Dermis microvascular lymphatic vessel endothelial cell (primary cell): ENCODE results near the gene USF3. TPM values are rescaled to one million over a fixed set of nuclear protein-coding genes. Genes with fewer than 3 reads are reported as not detected.
A peak's percentile ranks its signal among the peaks of the same experiment; 100 is the strongest.

Source experiments
- DNase-seq, 2 donors: peaks; one replicate each; pipeline versions ENCODE4 v3.0.0 to v3.0.0-alpha.2; 2010; ENCODE audit warnings: low read depth in 2 of 2
- total RNA-seq: library from RNA; depleted of rRNA; stranded (reverse); fragments of >200 nt; gene quantifications from 2 replicates; pipeline ENCODE4 v1.2.1, GENCODE V29; 2014

Gene USF3
- total RNA-seq, 1 donor from 2014 or later, result 4.9 TPM

DNA sequence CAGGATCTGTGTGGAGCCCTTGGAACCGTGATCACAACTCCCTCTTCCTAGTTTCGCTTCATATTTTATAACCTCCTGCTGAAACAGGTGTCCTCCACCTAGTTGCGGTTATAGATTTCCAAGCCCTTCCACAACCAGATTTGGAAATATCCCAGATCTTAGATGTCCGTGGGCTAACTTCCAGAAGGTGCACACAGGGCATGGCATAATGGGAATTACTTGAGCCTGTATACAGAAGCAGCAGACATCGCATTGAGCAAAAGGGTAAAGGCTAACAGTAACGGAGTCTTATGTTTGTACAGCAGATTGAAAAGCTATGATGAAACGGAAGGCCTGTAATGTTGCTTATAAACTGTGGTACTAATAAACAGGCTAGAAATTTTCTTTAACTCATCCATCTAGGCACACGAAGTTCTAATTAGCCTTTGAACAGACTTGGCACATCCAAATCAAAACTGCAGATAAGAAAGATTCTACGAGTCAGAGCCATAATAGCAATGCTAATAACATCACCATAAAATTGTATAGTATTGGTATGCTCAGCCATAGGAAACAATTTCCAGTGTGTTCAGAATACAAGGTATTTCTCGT is 1.2 kb upstream of the USF3 start:
- DNase-seq, result peak in 1 of 2 donors; percentile 17

DNA sequence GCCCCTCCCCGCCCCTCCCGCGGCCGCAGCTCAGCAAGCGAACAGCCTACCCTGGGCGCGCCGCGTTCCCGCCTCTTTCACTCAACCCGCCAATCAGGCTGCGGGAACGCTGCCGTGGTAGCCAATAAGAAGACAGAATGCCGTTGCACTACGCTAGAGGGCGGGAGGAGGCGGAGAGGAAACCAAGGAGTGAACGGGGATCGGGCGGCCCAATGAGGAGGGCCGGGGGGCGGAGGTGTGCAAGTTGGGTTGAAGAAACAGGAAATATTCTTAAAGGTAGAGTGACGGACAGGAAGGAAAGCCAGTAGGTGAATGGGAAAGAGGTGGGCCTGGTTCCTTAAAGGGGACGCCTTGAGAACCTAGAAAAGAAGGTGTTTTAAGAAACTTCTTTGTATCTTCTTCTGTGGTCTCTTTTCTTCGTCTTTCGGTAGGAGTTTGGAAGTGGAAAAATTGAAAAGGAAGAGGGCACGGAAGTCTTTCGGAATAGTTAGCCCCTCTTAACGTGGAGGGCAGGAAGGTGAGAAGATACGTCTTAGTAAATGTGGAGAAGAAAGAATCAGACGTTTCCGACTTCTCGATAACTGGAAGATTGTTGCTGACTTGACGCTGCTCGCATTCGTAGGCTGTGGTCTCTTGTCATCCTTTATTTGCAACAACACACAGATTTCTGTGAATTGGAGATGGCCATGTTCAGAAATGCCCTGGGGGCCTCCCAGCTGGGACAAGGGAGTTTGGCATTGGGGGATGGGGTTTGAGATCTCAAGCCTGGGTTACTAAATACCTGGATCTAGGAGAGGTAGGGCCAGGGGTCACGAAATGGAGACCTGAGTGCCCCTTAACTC is 437 bp upstream of the USF3 start:
- DNase-seq, result peak; percentile 95 to 99

DNA sequence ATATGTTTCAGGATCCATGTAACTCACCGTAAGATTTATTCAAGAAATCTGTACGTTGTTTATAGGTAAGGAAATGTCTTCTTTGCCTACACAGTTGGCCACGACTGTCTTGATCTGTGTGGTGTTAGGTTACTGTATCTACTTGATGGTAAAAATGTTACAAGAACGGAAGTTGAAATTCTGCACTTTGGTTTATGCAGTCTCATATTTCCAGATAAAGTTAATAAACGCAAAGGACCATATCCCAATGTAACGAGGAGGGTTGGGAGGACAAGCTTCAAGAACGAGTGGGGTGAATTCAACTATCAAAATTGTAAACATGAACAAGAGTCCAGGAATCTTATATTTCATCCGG is 1.0 kb downstream of the USF3 start:
- DNase-seq, result no peak

DNA sequence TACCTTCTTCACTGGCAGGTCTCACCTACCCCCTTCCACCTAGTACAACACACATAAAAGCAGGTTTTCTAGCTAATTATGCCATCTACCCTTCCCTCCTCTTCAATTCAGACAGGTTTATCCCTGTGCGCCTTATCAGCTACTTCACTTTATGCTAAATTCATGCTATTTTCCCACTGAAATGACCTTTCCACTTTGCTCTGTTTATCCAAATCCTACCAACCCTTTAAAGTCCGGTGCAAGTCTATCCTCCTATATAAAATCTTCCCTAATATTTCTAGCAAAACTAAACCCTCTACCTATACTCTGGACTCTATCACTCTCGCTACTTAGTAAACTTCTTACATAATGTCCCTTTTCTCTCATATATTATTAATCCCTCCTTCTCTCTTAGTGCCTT is 6.0 kb downstream of the USF3 start:
- DNase-seq, result no peak

DNA sequence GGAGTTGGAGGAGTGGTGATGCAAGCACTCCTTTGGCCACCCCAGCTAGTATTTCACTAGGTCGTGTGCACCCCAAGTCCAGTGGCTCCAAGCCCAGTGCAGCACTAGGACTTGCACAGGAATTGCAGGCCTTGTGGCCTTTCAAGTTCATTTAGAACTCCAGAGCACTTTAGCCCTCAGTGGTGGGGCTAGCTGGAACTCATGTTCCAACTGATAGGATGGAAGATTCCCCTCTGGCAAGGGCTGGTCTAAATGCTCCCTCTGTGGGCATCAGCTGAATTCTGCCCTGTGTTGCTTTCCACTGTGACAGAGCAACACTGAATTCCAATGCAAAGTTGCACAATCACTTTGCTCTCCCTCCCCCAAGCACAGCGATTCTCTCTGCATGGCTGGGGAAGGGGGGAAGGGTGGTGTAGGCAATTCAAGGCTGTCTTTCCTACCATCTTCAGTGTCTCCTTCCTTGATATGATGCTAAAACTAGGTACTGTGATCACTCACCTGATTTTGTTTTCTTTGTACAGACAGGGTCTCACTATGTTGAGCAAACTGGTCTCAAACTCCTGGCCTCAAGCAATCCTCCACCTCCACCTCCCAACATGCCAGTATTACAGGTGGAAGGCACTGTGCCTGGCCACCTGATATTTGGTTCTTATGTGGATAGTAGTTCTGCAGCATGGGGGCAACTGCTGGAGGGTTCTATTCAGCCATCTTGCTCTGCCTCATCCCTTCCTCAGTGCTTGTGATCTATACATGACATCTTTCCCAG is 10.3 kb downstream of the USF3 start:
- DNase-seq, result no peak

DNA sequence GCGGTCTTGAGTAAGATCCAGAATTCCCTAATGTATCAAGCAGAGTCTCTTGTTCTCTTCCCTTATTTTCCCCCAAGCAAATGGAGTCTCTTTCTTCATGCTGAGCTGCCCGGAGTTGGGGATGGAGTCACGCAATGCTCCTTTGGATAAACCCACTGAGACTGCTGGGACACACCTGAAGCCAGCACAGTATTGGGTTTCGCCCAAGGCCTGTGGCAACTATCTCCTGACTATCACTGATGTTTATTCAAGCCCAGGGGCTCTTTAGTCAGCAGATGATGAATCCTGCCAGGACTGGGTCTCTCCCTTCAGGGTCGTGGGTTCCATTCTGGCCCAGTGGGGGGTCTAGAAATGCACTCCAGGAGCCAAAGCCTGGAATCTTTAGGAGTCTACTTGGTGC is 11.3 kb downstream of the USF3 start:
- DNase-seq, result no peak

DNA sequence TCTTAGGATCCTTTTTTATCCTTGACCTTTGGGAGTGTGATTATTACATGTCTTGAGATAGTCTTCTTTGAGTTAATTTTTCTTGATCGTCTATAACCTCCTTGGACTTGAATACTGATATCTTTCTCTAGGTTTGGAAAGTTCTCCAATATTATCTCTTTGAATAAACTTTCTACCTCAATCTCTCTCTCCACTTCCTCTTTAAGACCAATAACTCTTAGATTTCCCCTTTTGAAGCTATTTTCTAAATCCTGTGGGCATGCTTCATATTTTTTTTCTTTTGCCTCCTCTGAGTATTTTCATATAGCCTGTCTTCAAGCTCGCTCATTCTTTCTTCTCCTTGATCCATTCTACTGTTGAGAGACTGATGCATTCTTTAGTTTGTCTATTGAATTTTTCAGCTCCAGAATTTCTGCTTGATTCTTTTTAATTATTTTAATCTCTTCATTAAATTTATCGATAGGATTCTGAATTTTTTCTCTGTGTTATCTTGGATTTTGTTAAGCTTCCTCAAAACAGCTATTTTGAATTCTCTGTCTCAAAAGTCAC is 12.1 kb downstream of the USF3 start:
- DNase-seq, result no peak

DNA sequence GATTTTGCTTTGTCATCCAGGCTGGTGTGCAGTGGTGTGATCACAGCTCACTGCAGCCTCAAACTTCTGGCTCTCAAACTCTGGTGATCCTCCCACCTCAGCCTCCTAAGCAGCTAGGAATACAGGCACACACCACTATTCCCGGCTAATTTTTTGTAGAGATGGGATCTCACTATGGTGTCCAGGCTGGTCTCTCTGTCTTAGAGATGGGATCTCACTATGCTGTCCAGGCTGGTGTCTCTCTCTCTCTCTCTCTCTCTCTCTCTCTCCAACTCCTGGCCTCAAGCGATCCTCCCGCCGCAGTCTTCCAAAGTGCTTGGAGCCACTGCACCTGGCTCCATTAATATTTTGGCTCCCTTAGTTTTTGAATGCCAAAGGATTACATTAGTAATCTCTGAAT is 17.7 kb downstream of the USF3 start:
- DNase-seq, result no peak

DNA sequence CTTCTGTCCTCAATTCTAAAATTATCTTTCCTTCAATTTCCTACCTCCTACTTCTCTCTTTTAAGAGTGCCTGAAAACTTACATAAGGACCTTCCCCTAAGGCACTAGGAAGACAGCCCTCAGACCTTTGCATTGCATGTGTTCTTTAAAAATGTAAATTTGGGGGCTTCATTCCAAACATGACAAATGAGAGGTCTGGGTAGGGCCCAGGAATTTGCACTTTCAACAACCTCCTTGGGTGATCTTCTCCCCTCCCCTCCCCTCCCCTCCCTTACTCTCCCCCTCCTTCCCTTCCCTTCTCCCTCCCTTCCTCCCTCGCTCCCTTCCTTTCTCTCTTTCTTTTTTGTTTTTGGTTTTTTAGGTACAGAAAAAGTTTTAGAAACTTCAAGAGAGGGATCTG is 18.7 kb downstream of the USF3 start:
- no peak for DNase-seq

DNA sequence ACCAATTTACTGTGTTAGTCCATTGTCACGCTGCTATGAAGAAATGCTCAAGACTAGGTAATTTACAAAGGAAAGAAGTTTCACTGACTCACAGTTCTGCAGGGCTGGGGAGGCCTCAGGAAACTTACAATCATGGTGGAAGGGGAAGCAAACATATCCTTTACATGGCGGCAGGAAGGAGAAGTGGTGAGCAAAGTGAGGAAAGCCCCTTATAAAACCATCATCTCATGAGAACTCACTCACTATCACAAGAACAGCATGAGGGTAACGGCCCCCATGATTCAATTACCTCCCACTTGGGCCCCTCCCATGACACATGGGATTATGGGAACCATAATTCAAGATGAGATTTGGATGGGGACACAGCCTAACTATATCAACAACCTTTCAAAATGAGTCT is 20.2 kb downstream of the USF3 start:
- no peak for DNase-seq

DNA sequence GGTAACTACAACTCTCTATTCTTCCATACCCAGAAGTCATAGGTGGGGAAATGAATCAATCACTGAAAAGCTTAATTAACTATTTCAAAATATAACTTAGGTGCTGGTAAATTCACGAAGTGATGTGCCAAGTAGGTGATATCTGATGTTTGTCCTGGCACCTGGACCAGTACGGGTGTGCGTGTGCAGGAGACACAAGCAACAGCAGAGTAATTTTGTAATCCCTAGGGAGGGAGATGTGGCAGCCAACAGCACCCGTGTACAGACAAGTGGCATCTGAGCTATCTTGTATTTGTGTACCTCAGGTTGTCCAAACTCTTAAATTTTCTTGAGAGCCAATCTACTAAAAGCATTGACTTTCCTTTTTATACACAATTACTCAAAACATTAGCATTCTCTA is 22.8 kb downstream of the USF3 start:
- no peak for DNase-seq

DNA sequence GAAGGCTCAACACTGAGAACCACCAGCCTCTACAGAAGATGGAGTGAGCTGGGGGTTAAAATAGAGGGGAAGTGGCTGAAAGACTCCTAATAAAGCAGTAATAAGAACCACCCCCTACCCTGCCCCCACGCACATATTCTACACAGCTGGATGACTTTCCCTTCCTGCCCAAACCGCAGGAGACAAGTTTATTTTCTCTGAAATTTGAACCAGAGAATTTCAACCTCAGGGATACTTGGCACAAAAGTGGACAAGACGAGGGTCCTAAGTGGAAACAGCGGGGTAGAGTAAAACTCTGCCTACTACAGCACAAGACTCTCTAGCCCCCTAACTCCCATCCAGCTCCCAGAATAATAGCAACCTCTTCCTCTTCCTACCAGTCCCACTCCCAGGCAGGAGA is 28.4 kb downstream of the USF3 start:
- no peak for DNase-seq

DNA sequence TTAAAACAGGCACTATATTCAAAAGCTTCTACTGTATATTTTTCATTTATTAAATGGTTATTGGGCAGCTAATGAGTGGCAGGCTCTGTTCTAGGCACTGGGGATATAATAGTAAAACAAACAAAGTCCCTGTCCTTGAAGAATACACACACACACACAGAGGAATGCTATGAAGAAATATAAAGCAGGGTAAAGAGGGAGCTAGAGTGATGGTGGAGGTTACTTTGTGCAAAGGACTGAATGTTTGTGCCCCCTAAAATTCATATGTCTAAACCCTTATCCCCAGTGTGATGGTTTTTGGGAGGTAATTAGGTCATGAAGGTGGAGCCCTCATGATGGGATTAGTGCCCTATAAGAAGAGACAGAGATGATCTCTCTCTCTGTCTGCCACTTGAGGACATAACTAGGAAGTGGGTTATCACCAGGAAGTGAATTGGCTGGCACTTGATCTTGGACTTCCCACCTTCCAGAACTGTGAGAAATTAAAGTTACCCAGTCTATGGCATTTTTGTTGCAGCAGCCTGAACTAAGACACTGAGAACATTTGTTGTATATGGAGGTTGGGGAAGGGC is 31.8 kb downstream of the USF3 start:
- no peak for DNase-seq

DNA sequence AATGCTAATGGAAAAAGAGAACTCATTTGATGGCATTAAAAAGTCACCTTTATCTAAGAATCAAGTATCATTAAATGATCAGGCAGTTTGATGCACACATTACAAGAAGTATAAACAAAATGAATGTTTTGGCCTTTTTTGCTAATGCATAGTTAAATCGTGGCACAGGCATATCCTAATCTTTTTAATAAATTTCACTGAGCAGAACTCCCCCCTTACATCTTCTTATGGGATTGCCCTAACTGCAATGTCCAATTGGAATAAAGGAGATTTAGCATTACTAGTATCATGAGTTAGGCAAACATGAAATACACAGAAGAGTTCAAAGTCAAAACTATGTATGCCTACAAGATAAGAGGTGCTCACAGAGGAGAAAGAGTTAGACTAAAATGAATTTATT is 32.7 kb downstream of the USF3 start:
- no peak for DNase-seq

DNA sequence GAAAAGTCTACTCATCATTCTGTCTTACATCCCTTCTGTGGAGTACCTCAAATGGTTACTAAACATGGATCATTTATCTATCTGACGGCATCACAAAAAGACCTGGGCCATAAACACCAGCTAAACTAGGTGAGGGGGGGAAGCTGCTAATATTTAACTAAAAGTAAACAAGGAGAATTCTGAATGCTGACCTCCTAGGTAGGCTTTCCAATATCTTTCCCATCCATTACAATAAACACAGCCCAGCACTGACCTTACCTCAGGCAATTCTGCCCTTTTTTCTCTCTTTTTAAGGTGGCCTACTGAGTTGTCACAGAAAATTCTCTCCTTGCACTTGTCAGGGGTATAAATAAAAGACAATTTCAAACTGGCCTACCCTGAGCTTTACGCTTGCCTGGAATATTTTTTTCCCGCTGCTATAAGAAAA is 33.1 kb downstream of the USF3 start:
- DNase-seq, result no peak

DNA sequence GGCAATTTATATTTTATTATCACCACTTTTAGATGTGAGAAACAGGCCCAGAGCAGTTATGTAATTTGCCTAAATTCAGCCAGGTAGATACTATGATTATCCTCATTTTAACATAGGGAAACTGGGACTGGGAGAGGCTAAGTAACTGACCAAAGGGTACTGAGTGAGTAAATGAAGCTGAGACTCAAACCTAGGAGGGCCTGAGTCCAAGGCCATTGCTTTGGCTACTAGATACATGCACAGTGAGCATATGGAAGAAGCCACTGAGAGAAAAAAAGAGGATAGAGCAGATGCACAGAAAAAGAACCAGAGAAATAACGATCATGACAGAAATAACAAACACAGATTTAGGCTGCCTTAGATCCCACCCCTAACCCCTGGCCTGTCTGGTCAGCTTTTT is 33.6 kb downstream of the USF3 start:
- no peak for DNase-seq

DNA sequence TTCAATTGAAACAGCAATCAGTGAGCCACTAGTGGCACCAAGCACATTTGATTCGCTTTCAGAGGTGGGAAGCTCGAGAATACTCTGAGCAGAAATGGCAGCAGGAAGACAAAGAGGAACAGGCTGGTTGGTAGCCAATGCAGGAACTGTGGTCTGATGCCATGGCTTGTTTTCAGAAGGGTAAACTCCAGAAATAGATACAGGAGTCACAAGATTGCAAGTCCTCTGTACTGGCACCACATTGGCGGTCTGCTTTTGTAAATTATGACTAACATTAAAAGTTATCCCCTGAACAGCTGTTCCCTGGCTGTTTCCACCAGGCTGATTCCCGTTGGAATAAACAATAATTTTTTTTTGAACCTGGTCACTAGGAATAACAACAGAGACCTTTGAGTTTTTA is 35.5 kb downstream of the USF3 start:
- DNase-seq, result no peak

DNA sequence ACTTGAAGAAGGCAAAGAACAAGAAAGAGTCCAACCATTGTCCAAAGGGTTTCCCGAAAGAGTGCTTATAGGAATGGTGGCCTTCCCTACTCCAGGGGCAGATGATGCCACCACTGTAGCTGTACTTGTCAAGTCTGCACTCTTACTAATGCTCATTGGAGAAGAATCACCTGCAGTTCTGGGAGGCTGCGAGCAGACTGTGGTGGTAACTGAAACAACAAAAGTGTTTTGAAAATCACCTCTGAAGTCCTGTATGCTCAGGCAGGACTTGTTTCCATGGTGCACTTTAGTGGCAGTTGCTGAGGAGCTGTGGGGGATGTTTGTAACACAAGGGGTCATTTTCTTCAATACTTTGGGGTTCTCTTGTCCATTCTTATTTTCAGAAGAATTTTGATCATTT is 36.0 kb downstream of the USF3 start:
- no peak for DNase-seq

DNA sequence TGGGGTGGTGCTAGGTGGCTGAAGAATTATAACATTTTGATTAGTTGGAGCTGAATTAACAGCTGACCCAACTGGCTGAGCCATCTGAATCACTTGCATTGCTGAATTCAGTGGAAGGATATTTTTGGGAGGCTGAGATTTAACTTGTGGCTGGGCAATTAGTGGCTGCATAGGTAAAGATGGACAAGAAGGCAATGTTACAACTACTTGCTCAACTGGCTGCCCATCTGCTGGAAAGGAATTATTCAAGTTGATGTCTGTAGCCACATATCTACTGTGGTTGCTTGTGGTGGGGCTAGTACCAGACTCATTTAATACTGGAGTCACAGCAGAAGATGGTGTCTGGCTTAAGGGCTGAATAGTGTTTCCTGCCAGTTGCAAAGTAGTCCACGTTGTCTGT is 36.4 kb downstream of the USF3 start:
- DNase-seq, result no peak

DNA sequence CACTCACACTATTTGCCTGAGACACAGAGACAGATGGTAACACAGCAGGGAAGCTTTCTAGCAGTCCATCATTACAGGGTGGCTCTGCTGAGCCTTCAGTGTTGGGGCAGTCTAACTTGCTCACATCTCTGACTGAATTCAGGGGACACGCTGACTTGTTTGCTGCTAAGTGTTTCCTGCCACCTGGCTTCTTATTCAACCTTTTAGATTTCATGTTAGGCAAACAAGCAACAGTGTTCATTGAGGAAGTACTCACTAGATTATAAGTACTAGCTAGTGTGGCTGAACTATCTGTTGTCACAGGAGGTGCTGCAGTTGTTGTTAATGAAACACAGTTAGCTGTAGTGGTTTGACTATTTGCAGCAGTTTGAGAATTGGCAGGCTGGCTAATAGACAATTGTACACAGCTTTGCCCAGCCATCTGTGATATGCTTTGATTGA is 37.3 kb downstream of the USF3 start:
- DNase-seq, result no peak

DNA sequence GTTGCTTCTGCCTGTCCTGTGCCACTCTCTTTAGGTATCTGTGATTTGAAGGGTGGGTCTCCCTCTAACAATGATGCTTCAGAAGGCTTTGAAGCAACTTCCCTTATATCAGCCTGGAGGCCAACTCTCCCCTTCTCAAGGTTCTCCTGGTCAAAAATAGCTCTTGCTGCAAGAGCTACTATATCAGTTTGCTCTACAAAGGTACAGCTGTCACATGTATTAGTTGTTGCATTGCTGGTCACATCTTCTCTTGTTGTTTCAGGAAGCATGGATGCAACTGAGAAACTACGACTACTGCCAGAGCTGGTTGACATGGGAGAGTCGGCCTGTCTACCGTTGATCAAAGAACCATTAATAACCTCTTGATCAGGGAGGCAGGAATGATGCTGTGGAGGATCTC is 38.3 kb downstream of the USF3 start:
- no peak for DNase-seq

DNA sequence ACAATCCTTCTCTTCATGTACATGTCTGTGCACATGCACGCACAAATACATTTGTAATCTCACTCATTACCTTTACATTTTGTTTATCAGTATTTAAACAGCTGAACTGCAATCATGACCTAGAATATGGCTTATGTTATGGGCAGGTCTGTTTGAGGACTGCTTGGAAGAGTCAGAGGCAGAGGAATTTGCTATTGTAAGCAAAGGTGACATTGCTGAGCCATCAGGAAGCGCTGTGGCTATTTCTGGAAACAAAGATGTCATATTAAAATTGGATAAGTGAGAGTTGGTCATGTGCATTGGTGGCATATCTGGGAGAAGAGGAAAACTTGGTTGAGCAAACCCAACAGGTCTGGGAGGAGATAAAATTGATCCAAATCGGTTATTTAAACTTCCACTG is 41.6 kb downstream of the USF3 start:
- DNase-seq, result peak in 1 of 2 donors; percentile 3
